ACC112 (cell line): ENCODE data around the gene DLX4.
A peak's percentile ranks its signal among the peaks of the same experiment; 100 is the strongest.

Source experiments
- H2AFZ ChIP-seq: fragments of 200-600 bp; sonication (generic); one replicate; pipeline ENCODE4 v1.6.0; 2017; ENCODE audit warnings: antibody characterized with exemption, low read length; ENCODE audit not compliant: unreplicated experiment
- H3K27ac ChIP-seq: fragments of 200-600 bp; sonication (generic); 2 replicates; pipeline ENCODE4 v1.5.1; 2014; ENCODE audit warnings: low read depth, mild to moderate bottlenecking, antibody characterized with exemption, low read length, moderate library complexity
- H3K27me3 ChIP-seq: fragments of 200-600 bp; sonication (generic); 2 replicates; pipeline ENCODE4 v1.6.1; 2014; ENCODE audit warnings: mild to moderate bottlenecking, antibody characterized with exemption, low read length, moderate library complexity, mixed read lengths; ENCODE audit not compliant: insufficient read depth
- H3K36me3 ChIP-seq: fragments of 200-600 bp; sonication (generic); 2 replicates; pipeline ENCODE4 v1.6.1; 2016; ENCODE audit warnings: mild to moderate bottlenecking, antibody characterized with exemption, low read length, moderate library complexity, mixed read lengths; ENCODE audit not compliant: insufficient read depth
- H3K4me1 ChIP-seq: fragments of 200-600 bp; sonication (generic); one replicate; pipeline ENCODE4 v1.6.1; 2016; ENCODE audit warnings: low read length, mixed read lengths; ENCODE audit not compliant: insufficient read depth, unreplicated experiment, control insufficient read depth
- H3K4me3 ChIP-seq: fragments of 200-600 bp; sonication (generic); 2 replicates; pipeline ENCODE4 v1.5.1; 2014; ENCODE audit warnings: mild to moderate bottlenecking, low read depth, low read length
- H3K79me2 ChIP-seq: fragments of 200-600 bp; sonication (generic); one replicate; pipeline ENCODE4 v1.6.0; 2016; ENCODE audit warnings: low read length; ENCODE audit not compliant: control insufficient read depth, unreplicated experiment, insufficient read depth

The DLX4 gene

GRCh38 chr17:49969795-49970389 lies 902 bp downstream of the DLX4 start:
- peaks cover 9% of the 10 kb centered on the region for H3K4me1 ChIP-seq
- H3K27me3 ChIP-seq, result peaks cover 96% of the 10 kb centered on the region
- H3K79me2 ChIP-seq, result no peaks in the 10 kb centered on the region
- no peak overlapping the region for H2AFZ ChIP-seq
- H3K4me3 ChIP-seq, result no peak overlapping the region
- no peak overlapping the region for H3K27ac ChIP-seq
- no peaks in the 10 kb centered on the region for H3K36me3 ChIP-seq

GRCh38 chr17:49970498-49970897 lies 1.5 kb downstream of the DLX4 start:
- no peak overlapping the region for H2AFZ ChIP-seq
- no peak overlapping the region for H3K4me3 ChIP-seq
- no peaks in the 10 kb centered on the region for H3K36me3 ChIP-seq
- peaks cover 96% of the 10 kb centered on the region for H3K27me3 ChIP-seq
- H3K4me1 ChIP-seq, result peaks cover 9% of the 10 kb centered on the region
- H3K27ac ChIP-seq, result no peak overlapping the region
- no peaks in the 10 kb centered on the region for H3K79me2 ChIP-seq

- H3K4me1 ChIP-seq, result peaks cover 9% of the 10 kb centered on the region
- no peaks in the 10 kb centered on the region for H3K36me3 ChIP-seq
- H2AFZ ChIP-seq, result no peak overlapping the region
- H3K79me2 ChIP-seq, result no peaks in the 10 kb centered on the region
- H3K27me3 ChIP-seq, result peaks cover 89% of the 10 kb centered on the region
- no peak overlapping the region for H3K27ac ChIP-seq
- peak overlapping the region; percentile 50 for H3K4me3 ChIP-seq
Observed at GRCh38 chr17:49971199-49971847, 2.3 kb downstream of the DLX4 start.

- no peak overlapping the region for H2AFZ ChIP-seq
- H3K27ac ChIP-seq, result no peak overlapping the region
- peak overlapping the region; percentile 50 for H3K4me3 ChIP-seq
- H3K79me2 ChIP-seq, result no peaks in the 10 kb centered on the region
- peaks cover 9% of the 10 kb centered on the region for H3K4me1 ChIP-seq
- H3K36me3 ChIP-seq, result no peaks in the 10 kb centered on the region
- H3K27me3 ChIP-seq, result peaks cover 83% of the 10 kb centered on the region
Observed at GRCh38 chr17:49971848-49972485, 3.0 kb downstream of the DLX4 start.

GRCh38 chr17:49972486-49973270 lies 3.7 kb downstream of the DLX4 start:
- Histone ChIP-seq H3K36me3 (no peaks in the 10 kb centered on the region), H3K4me3 (peak overlapping the region; percentile 50), H3K4me1 (peaks cover 9% of the 10 kb centered on the region), H2AFZ (no peak overlapping the region), H3K27me3 (peaks cover 76% of the 10 kb centered on the region), H3K27ac (no peak overlapping the region), H3K79me2 (no peaks in the 10 kb centered on the region)

GRCh38 chr17:49973271-49973615 lies 4.3 kb downstream of the DLX4 start:
- Histone ChIP-seq H3K4me1 (peaks cover 4% of the 10 kb centered on the region), H2AFZ (no peak overlapping the region), H3K79me2 (no peaks in the 10 kb centered on the region), H3K36me3 (no peaks in the 10 kb centered on the region), H3K27ac (no peak overlapping the region), H3K27me3 (peaks cover 70% of the 10 kb centered on the region), H3K4me3 (no peak overlapping the region)

GRCh38 chr17:49975531-49975930 lies 6.5 kb downstream of the DLX4 start:
- H3K27me3 ChIP-seq, result peaks cover 52% of the 10 kb centered on the region
- no peaks in the 10 kb centered on the region for H3K79me2 ChIP-seq
- no peak overlapping the region for H2AFZ ChIP-seq
- no peak overlapping the region for H3K4me3 ChIP-seq
- no peaks in the 10 kb centered on the region for H3K36me3 ChIP-seq
- no peaks in the 10 kb centered on the region for H3K4me1 ChIP-seq
- no peak overlapping the region for H3K27ac ChIP-seq

GRCh38 chr17:49976163-49976827 lies 7.3 kb downstream of the DLX4 start:
- no peaks in the 10 kb centered on the region for H3K4me1 ChIP-seq
- H2AFZ ChIP-seq, result no peak overlapping the region
- H3K4me3 ChIP-seq, result no peak overlapping the region
- no peak overlapping the region for H3K27ac ChIP-seq
- H3K36me3 ChIP-seq, result no peaks in the 10 kb centered on the region
- no peaks in the 10 kb centered on the region for H3K79me2 ChIP-seq
- H3K27me3 ChIP-seq, result peaks cover 44% of the 10 kb centered on the region

GRCh38 chr17:49976828-49977202 lies 7.8 kb downstream of the DLX4 start:
- Histone ChIP-seq H3K36me3 (no peaks in the 10 kb centered on the region), H3K4me3 (no peak overlapping the region), H2AFZ (no peak overlapping the region), H3K27me3 (peaks cover 39% of the 10 kb centered on the region), H3K27ac (no peak overlapping the region), H3K4me1 (no peaks in the 10 kb centered on the region), H3K79me2 (no peaks in the 10 kb centered on the region)
